GM20000 (cell line): Measurements from ENCODE around the gene PRICKLE4.

Source experiments
- DNase-seq: peaks from one replicate; pipeline ENCODE4 v3.0.0; 2012; ENCODE audit warnings: low spot score
- CTCF ChIP-seq: IDR thresholded peaks from 2 replicates; pipeline ENCODE4 v1.5.1; 2012; ENCODE audit warnings: mild to moderate bottlenecking, control low read depth; ENCODE audit errors: extremely low read depth, missing control alignments

The PRICKLE4 gene

DNA sequence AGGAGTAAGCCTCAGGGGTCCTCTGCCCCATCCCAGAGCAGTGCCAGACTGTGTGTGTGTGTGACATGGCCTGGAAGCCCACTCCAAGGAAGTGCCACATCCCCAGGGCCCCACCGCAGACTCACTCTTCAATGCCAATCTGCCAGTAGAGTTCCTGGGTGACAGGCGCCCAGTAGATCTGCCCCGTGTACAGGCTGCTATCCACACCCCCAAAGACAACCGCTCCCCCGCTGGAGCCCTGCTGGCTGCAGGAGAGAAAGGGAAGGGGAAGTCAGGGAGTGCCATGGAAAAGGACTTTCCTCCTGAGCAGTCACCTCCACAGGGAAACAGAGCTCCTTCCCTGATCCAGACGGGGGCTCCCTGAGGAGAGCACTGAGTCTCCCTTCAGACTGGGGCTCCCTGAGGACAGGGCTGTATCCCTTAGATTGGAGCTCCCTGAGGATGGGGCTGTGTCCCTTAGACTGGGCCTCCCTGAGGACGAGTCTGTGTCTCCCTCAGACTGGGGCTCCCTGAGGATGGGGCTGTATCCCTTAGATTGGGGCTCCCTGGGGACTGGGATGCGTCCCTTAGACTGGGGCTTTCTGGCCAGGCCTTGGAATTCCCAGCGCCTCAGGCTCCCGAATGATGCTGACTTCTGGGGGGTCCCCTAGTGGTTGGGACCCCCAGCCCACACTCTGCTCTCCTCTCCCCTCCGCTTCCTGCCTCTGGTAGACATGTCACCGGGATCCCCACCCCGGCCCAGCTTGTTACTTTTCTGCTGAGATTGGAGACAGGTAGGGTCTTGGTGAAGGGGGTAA is 40.0 kb upstream of the PRICKLE4 start:
- no peak for TF ChIP-seq CTCF
- no peak for DNase-seq

- TF ChIP-seq CTCF: no peak
- DNase-seq: no peak
Observed at GRCh38 chr6:41741625-41742490, 38.7 kb upstream of the PRICKLE4 start.

DNA sequence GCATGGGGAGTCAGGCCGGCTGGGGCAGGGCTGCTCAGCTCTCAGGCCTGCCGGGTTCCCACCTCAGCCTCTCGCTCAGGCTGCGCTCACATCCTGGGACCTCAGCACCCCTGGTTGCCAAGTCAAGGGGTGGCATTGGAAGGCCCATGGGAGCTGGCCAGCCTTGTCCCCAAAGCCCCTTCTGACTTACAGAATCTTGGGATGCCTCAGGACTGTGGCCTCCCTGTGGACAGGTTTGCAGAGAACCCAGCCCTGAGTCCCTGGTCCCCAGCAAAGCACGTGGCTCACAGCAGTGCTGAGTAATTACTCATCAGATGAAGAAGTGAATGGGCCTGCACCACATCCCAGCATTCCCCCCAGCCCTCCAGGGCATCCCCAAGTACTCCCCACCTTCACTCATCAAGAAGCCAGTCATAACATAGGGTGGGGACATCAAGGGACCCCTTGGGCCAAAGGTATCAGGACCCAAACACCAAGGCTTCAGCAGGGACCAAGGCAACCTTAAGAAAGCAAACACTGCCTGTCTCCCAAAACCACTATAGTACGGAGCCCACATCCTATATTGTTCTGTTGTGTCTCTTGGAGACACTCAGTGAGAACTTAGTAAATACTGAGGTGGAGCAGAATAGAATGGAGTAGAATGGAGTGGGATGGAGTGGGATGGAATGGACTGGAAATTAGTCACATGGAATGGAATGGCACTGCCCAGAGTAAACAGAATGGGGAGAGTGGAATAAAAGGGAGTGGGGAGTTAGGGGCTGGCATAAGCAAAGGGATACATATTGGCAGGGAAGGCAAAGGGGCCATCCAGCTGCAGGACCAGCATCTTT is 37.0 kb upstream of the PRICKLE4 start:
- DNase-seq: no peak
- no peak for TF ChIP-seq CTCF

DNA sequence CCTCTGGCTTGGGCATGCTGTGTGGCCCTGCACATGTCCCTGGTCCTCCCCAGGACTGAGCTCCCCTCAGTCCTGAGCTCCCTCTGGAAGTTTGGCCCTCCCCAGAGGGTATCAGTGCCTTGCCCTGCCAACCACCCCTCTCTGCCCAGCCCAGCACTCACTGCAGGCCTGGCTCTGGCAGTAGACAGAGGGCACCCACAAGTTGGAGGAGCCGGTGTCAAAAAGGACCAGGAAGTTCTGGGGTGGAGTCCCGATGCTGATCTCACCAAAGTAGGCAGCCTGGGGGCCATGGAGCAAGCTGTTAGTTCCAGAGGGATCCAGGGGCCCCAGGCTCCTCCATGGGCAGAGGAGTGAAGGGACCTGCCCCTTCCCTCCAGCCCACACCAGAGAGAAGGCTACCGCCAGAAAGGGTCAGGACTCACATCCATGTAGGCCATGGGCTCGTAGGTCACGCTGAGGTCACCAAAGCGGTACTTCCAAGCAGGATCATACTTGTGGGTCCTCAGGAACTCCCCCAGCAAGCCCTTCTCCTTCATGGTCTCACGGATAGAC is 36.3 kb upstream of the PRICKLE4 start:
- DNase-seq: no peak
- no peak for TF ChIP-seq CTCF

DNA sequence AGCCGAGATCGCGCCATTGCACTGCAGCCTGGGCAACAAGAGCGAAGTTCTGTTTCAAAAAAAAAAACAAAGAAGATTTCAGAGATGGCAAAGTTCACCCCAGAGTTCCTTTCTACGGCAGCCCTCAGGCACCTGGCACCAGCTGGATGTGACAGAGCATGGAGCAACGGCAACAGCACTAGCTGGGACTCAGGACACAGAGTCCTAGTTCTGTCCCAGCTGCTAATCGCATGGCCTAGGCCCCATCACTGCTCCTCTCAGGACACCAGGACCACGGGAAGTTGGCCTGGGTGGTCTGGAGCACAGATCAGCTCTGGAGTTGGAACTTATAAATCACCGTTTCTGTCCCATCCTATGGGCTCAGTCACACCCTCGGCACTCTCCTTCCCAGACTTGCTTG is 34.5 kb upstream of the PRICKLE4 start:
- DNase-seq: no peak
- no peak for TF ChIP-seq CTCF

DNA sequence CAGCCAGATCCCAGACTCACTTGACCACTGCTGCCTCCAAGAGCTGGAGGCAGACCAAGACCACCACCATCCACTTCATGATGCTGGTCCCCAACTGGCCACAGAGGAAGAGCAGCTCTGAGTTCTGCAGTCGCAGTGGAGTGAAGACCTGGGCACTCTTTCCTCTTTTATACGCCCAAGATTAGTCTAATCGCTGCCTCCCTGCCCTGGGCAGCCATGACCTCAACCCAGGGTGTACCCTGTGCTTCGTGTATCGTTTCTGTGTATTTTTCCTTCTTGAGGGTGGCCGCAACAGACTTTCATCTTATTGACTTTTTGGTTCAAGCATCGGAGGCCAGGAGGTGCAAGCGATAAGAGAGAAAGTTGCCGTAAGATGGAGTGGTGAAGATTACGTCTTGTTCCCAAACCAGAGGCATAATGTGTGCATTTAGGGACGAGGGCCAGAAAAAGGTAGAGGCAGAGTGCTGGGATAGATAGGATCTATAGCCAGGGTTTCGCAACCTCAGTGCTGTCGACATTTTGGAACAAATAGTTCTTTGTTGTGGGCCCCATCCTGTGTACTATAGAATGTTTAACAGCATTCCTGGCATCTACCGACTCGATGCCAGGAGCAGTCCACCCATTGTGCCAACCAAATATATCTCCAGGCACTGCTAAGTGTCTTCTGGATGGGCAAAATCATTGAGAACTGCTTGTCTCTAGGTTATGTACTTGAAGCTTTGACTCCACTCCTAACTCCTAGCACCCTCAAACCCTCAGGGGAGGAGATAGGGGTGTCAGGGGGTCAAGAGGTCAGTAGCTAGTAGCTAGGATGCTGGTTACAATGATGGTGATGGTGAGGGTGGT is 33.1 kb upstream of the PRICKLE4 start, which contains the start of gene PGC:
Gene PGC (minus strand): TSS at position 142 of the 846 bp plus-strand sequence. CDS start 63 bp downstream, at position 79.
- TF ChIP-seq CTCF: no peak
- DNase-seq: no peak
